ENCODE results near the gene CTIF.
"Not testable (repeated sequence)": the region's sequence is repeated elsewhere in the genome, so short reads cannot be mapped to it uniquely, and the experiment has no call there.

The CTIF gene

GRCh38 chr18:48799724-48800315, 261.0 kb downstream of the CTIF start:
- DNase-seq, result no peak

DNA sequence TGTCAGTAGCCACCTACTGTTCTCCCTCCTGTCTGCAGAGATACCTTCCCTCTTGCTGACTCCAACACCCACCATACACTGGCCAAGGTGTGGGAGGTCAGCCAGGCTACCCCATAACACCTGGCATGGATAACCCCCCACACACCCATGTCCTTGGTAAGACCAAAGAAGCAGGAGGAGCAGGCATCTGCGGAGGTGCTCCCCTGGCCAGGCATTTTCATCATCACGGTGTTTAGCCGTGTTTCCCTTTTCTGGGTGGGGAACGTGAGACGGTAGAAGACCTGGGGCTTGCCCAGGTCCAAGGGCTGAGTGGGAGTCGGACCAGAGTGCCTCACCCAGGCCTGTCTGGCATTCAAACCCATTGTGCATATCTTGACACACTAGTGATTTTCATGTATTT, 261.6 kb downstream of the CTIF start:
- DNase-seq, result no peak

- DNase-seq, result no peak
Observed at GRCh38 chr18:48800876-48801727, 262.3 kb downstream of the CTIF start.

GRCh38 chr18:48801728-48802542, 263.1 kb downstream of the CTIF start:
- DNase-seq, result no peak

DNA sequence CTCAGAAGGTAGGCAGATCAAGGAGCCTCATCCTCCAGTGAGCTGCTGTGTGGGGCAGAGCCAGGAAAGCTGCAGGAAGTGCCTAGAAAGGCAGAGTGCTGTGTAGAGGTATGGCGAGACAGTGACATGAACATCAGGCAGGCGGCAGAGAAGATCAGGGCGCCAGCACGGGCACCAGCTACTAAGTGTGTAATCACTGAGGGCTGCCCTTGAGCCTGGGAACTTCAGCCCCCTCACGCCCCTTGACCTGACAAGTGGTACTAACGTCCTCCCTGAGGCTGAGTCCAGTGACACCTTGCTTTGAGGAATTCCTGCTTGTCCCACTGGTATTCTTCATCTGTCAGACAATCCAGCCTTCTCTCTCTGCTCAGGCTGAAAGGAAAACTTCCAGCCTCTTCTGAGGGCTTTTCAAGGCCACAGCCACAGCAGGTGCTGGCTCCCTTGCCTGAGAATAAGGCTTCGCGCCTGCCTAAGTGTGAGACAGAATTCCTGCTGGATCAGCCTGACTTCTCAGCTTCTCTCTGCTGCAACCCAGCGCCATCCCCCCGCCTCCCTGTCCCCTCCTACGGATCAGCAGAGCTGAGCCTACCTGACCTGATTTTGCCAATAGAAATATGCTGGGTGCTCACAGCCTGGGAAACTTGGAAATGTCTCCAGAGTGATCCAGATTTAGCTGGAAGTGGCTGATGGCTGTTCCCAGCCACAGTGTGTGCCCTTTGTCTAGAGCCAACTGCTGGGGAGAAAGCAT, 263.9 kb downstream of the CTIF start:
- peak in 28 of 56 donors; percentile 9 to 71 (median 40) for DNase-seq

GRCh38 chr18:48803518-48803917, 264.7 kb downstream of the CTIF start:
- no peak for DNase-seq

DNA sequence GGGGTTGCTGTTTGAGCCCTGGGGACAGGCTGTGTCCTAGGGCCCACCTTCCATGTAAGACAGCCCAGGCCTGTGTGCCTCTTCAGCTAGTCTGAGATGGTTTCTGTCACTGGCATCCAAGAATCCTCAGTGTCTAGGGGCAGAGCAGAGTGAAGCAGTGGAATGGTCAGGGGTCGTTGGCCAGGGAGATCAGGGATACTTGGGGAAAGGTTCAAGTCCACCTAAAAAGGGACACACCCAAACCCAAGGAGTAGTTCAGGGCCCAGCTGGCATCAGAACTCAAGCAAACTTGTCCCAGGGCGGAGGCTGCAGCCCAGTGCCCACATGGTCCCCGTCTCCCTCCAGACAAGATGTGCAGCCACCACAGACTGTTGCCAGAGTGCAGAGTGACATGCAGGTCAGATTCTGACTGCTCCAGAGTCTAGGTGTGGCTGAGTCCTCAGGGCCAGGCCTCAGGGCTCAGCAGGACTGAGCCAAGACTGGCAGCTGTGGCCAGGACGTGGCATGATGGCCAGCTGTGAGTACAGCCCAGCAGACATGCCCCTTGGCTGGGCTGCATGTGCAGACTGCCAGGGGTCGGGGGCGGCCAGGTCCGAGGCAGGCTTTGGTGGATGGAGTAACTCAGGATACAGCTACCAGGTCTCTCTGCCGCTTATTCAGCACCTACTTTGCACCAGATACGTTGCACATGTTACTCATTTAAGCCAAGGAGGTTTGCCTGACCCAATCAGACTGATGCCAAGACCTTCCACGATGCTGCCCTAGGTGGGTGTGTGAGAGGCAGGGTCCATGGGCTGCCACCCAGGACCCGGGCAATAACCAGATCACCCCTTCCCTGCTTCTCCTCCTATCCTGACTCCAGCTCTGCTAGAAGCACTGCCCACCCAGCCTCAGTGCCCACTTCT, 265.4 kb downstream of the CTIF start:
- no peak for DNase-seq

- no peak for DNase-seq
Observed at GRCh38 chr18:48804856-48805610, 266.2 kb downstream of the CTIF start.

GRCh38 chr18:48805826-48806535, 267.1 kb downstream of the CTIF start:
- no peak for DNase-seq

DNA sequence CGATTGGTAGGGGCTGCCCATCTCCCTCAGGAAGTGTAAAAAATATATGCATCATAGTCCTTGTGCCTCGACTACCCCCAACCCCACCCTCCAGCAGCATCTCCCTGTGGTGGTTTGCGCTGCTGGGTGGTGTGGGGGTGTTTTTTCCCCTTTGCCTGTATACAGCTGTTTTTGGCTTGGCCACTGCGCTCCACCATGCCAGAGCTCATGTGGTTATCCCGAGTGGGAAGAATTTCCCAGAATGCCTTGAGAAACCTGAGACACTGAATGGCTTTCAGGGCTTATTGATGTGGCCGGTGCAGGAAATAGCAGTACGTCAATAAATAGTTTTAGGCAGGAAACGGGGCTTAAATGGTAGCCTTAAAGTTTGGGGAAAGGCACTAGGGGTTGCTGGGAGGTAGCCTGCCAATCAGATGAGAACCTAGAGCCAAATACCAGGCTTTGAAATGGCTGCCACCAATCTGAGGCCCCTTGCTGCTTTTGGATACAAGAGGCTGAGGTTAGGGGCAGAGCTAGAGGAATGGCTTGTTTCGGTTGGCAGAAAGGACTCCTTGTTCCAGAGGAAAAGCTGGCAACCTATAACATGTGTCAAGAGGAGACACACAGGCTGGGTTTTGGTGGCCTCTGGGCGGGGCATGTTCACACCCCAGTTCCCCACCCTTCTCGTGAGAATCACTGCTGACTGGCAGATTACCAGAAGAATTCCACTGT, 267.9 kb downstream of the CTIF start:
- peak in 5 of 56 donors; percentile 21 to 65 (median 31) for DNase-seq

DNA sequence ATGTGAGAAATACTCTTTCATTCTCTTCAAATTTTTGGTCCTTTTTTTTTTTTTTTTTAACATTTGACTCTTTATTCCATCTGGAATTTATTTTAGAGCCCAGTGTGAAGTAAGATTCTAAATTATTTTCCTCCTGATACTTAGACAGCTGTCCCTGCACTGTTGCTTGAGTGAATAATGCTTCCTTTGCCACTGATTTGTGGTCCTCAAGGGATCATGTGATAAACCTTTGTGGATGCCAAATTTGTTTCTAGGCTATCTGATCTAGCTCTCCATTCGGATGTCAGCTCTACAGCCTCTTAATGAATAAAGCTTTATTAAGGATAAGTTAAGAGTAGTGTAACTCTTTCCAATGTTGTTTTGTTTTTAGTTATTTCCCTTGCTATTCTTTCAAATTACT, 269.6 kb downstream of the CTIF start:
- no peak for DNase-seq

DNA sequence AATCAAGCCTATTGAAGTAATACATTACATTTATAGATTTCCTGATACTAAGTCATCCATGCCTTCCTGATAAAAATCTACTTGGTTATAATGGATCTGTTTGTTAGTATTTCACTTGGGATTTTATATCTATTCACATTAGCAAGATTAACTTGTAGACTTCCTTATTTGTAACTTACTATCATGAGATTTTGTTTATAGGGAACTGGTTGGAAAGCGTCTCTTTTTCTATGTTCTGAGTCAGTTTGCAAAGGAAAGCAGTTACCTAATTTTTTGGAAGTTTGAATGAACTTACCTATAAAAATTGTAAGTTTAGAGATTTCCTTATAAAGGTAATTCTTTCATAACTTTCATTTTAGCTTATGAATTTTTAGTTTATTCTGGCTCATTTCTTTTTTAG, 270.5 kb downstream of the CTIF start:
- DNase-seq, result no peak

DNA sequence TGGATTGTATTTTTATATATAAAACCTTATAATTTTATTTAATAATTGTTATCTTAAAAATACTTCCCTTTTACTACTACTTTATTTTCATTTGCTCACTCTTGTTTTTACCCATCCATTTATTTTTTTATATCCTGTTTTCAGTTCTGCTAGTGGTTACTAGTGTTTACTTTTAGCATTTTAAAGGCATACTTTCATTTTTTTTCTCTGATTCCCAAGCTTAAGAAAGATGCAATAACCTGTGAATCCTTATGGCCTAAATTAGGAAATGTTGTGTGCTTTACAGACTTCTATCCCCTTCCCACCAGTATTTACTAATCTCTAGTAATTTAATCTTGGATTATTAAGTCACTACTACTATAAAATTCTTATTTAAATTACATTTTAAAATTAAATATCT, 272.0 kb downstream of the CTIF start:
- DNase-seq, result no peak

- no peak for DNase-seq
Observed at GRCh38 chr18:48811401-48811800, 272.6 kb downstream of the CTIF start.

- not testable (repeated sequence) for DNase-seq
Observed at GRCh38 chr18:48811977-48812451, 273.2 kb downstream of the CTIF start.

GRCh38 chr18:48813321-48813720, 274.5 kb downstream of the CTIF start:
- DNase-seq, result no peak

- DNase-seq, result no peak
Observed at GRCh38 chr18:48813833-48814489, 275.1 kb downstream of the CTIF start.

Data from amygdala (tissue), 56 donors.